Amygdala (tissue), 56 donors: Measurements from ENCODE around the gene MAT1A.

Experiments
- DNase-seq, 56 donors: peaks; one replicate each; lab custom pipeline; 2025; lab: John Stamatoyannopoulos, UW

MAT1A gene

DNA sequence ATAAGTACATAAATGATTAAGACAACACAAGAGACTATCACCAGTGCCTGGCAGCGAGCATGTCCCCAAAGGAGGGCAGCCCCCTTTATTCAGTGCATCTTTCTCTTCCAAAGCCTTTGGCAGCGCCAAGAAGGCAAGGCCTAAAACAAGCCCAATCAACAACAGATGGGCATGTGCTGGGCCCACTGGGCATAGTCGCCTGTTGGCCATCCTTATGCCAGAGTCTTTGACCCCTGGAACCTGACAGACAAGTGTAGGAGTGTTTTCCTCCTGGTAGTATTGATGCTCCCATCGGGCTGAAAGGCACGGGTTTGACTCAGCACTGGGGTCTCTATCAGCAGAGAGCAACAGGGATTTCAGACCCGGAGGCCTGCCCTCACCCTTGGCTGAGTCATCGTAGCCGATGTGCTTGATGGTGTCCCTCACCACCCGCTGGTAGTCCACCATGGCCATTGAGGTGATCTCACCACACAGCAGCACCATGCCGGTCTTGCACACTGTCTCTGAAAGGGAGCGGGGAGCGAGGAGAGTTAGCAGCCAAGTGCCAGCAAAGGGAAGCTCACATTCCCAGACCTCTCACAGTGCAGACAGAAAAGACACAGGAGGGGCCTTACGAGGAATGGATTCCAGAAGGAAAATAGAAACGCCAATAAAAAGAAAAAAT is 5.8 kb downstream of the MAT1A start:
- no peak for DNase-seq

DNA sequence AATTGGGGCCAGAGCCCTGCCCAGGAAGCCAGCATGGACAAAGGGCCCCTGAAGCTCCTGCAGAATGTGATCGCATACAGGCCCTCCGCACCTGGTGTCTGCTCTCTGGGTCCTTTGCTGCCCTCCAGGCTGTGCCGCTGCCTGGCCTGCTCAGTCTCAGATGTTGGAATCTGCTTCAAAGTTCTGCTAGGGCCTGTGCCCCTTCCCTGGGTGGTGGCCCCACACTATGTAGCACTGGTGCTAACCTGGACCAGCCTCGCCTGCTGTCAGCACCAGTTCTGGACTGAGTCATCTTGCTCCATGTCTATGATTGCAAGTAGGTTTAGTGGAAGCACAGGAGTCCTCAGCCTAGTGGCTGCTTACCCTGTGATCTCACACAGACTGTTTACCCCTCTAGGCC is 6.3 kb downstream of the MAT1A start:
- DNase-seq: no peak

DNA sequence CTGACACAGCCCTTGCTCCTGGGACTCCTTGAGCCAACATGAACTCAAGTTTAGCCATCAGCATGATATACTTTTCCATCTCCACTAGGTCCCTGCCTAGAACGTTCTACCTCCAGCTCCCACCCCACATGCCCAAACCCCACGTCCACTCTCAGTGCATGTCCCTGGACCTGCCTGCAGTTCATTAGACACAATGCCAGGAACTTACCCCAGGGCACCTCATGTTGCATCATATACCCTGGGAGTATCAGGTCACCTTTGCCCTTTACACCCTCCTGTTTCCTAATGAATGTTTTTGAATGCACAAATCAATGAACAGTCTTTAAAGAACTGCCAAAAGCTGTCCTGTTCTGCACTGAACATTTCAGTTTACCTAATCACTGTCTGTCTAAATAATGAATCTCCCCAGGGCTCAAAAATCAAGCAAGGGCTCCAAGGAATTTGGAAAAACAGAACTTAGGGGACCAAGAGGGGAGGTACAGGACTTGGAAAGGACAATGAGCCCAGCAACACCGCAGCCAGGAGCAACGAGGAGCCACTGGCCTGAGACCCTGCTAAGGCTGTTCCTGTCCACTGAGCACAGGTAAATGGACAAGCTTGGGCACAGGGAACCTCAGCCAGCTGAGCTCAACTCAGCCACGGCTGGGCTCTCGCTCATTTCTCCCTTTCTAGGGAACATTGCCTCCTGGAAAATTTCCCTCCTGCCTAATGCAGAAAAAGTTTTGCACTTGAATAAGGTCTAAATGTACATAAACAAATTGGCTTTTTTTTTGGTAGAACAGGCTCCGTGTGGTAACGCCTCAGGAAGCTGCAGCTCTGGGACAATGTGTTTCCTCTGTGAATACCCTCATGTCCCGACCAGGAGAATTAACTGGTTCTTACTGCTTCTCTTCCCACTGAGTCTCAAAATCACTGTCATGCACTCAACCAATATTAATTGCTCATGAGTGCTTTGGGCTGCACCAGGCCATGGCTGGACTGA is 7.4 kb downstream of the MAT1A start:
- DNase-seq: no peak

DNA sequence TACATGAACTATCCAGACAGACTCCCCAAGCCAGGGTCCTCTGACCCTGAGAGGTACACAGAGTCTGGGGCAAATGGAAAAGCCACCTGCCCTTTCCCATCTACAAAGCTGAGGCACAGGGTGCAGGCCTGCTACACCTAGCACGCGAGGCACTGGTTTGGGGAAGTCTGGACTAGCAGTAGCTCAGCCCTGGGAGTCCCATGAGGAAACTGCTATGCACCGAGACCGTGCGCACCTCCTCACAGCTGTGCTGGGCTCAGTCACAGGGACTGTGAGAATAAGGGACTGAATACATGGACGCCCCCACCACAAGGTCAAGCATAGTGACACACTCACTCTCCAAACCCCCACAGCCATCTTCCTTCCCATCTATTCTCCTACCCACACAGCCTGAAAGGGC is 8.2 kb downstream of the MAT1A start:
- no peak for DNase-seq

DNA sequence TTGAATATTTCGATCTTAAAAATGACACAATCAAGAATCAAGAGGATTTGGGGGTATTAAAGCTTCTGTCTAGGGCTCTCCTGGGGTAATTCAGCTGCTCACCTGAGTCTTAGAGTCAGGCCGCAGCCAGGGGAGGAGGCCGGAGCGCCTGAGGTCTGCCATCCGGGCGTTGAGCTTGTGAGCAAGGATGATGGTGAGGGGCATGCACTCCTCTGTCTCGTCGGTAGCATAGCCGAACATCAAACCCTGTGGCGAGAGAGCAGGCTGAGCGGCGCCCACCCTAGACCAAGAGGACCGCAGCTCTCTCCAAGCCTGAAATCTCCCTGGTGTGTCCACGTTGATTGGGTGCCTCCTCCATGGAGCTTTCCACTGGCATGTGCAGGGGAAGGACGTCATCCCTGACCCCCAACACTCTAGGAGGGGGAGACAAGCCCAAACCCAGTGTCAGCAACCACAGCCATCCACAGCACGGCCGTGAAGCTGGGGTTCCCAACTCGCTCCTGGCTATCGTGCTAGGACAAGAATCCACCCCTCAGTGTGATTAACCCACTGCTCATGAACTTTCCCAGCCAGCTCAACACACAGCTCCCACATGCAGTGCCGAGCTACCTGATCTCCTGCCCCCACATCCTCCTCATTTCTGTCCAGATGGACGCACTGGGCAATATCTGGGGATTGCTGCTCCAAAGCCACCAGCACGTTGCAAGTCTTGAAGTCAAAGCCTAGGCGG is 9.2 kb downstream of the MAT1A start:
- no peak for DNase-seq

DNA sequence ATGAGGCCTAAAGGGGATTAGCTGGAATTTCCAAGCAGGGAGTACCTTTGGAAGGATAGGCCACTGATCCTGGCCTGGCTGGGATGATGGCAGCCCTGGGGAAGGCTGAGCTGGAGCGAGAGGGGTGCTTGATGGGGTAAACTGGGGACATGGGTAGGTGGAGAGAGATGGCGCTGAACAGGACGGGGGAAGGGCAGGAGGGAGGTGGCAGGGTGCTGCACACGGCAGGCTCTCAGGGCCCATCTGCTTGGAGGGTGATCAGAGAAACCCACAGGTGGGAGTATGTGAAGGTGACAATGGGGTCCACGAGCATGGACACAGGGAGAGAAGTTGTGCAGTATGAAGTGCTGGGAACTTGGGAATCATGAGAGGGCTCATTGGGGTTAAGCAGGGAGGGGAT is 10.3 kb downstream of the MAT1A start:
- no peak for DNase-seq

DNA sequence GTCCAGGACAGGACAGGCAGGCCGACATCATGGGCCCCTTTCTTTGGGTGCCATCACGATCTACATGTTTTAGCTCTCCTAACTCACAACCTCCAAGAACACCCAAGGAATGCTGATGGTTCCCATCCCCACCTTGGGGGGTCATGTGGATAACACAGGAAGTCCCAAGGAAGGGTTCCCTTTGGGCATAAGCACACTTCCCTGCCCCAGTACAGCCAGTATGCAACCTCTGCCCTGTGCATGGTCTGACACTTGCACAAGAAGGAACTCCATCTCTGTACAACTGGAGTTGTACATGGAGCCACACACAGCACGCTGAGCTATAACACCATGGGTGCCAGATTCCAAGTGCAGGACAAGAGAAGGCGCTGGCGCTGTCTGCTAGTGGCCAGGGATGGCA is 11.0 kb downstream of the MAT1A start:
- DNase-seq: no peak

DNA sequence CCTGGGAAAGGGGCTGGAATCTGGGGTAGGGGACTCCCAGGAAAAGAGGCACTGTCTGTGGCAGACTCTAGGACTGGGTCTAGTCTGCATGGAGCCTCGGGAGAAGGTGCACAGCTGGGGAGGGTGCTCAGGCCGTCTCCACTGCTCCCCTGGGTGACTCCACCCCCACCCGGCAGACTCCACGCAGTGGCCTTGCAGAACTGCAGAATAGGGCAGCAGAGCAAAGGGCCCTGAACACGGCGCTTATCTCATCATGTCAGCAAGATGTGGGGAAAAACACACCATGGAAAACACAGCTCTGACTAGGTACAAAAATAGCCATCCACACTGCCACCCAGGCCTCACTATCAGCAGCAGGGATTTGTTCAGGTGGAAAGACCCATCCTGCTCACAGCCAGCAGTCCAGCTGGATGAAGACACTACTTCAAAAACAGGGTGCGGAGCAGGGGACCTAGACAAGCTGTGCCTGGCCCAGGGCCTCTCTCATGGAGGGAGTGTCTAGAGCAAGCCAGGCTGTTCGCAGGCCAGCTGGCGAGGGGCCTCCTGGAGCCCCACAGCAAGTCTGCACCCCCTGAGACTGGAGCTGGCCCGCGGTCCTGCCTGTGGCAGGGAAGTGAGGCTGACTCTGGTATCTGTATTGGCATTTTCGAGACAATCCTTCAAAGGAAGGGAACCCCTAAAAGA is 11.7 kb downstream of the MAT1A start:
- no peak for DNase-seq

DNA sequence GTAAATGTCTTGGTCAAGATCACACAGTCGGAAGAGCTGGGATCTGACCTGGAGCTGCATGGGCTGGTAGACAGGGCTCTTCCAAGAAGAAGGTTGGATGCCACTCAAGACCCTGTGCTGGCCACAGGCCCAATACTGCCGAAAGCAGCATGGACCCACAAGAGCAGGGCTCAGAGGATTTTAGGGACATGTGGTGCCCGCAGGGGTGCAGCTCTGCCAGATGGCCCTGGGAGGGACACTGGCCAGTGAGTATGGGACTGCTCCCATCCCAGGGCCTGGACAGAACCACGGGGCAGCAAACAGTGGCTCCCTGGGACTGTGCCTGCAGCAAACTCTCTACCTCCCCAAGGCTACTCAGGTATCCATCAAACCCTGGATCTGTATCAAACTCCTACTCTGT is 12.4 kb downstream of the MAT1A start:
- DNase-seq: no peak

DNA sequence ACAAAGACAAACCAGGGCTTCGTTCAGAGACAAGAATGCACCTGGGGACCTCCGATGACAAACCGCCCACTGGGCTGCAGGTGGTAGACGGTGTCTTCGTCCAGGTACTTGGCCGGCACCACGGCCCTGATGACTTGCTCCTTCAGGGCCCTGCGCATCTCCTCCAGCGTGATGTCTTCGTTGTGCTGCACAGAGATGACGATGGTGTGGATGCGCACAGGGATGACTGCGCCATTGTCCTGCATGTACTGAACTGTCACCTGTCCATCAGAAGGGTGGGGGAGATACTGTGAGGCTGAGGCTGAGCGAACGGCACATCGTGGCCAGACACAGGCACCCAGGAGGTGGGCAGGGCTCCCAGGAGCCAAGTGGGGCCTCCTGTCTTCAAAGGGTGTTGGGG is 13.1 kb downstream of the MAT1A start:
- DNase-seq: no peak

DNA sequence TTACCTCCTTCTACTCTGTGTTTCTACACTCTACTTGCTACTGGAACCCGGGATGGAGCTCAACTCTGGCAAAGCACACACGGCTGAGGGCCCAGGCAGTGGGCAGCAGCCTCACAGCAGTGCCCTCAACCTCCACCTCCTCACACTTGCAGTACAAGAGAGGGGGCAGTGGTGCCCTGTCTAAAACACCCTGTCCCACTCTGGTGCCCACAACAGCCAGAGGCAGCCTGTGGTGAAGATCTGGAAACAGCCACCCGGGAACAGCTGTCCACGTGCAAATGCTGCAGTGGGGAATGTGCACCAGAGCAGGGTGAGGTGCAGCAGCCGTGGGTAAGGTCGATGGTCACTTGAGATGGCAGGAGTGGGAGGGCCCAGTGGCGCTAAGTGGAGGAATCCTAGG is 13.7 kb downstream of the MAT1A start:
- no peak for DNase-seq

DNA sequence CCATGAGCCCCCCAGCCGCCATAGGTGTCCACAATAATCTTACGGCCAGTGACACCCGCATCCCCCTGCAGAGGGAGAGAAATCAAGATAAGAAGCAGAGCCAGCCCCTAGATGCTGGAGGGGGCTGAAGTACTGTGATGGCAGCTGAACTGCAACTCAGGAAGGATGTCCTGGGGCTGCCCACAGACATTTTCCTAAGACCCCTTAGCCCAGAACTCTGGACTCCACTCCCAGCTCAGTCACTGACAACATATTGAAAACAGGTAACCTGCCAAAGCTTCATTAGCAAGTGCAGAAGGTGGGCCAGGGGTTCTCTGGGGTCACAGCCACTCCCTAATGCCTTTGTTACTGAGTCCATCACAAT is 14.3 kb downstream of the MAT1A start:
- no peak for DNase-seq

DNA sequence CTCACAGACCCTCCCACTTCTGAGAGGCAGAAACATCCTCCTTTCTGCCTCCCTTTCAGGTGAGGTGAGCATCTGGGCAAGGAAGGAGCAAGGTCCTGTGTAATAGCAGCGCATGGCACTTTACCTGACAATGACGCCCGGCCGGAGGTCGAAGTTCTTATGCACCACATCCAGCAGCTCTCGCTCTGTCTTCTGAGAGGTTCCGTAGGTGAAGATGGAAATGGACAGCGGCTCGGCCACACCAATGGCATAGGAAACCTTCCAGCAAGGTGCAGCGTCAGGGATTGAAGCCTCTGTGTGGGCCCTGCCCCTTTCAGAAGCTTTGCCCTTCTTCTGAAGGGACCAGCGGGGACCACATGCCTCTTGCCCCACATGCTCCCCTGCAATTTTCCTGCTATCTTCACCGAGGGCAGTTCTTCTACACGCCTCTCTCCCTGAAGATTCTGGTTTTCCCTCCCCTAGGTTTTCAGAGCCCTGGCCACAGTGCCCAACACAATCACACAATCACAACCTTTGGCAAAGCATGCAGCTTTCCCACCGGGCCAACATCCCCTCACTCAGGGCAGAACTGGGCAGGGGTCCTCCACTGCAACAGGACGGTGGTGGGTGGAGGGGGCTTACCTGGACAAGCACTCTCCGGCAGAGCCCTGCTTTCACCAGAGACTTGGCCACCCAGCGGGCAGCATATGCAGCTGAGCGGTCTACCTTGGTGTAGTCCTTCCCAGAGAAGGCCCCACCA is 14.9 kb downstream of the MAT1A start:
- DNase-seq: no peak

DNA sequence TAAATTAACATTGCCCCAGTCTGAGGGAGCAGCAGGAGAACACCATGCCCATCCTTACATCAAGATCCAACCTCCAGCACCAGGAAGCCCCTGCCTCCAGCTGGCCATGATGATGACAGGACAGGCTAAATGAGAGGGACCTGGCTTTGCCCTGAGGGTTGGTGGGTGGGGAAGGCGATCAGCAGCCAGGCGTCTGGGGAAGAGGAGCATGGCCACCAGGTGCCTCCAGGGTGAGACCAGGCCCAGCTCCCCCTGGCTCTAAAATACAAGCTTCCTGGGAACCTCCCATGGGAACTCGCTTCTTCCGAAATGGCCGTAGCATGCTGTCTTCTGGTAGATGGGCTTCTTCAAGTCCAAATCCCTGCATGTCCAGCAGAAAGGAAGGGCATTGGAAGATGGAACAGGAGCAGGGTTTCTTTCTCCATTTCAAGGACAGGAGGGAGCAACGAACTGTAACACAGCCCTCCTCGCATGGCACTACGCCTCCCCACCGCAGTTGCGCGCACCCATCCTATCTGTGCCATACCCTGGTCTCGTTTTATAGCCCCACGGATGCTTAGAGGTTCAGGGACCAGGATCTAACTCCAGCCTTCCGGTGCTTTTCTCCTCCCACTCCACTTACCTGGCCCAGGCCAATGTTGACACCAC is 15.8 kb downstream of the MAT1A start:
- DNase-seq: no peak

DNA sequence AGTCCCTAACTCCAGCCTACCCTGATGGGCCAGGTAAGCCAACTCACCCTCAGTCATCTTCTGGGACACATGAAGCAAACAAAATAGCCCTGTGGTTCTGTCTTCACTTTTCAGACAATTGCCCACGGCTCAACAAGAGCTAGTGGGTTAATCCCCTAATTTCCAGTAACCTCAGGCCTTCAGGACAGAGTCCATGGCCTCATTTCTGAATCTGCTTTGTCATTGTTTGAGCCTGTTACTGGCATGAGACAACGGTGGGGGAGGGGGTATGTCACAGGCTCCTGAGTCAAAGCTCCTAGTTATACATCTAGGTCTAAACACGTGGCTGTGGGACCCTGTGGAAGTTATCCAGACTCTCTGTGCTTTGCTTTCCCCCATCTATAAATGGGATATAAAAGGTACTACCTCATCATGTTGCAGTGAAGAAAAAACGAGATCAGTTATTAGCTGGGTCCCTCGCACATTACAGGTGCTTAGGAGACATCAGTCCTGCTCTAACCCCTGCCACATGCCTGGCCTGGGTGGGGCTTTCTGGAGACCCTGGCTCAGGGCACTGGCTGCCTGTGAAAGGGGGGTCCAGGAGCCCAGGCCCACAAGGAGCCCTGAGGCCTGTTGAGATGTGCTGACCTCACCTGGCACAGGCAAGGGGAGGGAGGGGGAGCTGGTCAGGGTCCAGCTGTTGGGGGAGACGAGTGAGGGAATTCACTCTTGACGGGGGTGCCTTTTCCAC is 16.5 kb downstream of the MAT1A start:
- no peak for DNase-seq

DNA sequence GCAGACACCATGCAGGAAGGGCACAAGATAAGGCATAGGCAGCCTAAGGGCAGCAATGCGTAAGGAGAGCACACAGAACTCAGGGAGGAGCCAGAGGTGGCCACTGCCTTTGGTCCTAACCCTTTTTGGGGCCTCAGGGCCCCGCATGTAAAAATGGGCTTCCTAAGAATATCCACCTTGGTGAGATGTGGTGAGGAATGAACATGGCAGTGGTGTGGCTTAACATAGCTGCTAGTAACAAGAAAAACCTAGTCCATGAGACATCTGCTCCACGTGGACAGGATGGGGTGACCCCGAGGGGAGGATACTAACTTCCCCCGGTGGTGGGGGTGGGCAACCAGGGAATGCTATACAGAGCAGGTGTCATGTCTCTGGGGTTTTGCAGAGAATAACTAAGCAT is 18.0 kb downstream of the MAT1A start:
- no peak for DNase-seq

DNA sequence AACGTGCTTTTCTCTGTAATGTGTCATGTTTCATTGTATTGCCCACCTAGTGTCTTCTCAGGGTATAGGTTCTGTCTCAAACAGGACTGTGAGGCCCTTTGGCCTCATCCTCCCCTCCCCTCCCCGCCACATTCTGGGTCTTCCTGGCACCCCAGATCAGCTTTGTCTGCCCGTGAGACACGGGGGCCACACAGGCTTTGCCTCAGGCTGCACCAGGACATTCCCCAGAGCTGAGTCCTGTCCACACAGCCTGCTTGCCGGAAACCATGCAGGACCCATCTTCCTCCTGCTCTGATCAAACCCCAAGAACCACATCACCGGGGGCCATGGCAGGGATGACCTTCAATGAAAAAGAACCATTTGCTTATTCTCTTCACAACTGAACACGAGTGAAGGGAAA is 18.6 kb downstream of the MAT1A start:
- DNase-seq: no peak

DNA sequence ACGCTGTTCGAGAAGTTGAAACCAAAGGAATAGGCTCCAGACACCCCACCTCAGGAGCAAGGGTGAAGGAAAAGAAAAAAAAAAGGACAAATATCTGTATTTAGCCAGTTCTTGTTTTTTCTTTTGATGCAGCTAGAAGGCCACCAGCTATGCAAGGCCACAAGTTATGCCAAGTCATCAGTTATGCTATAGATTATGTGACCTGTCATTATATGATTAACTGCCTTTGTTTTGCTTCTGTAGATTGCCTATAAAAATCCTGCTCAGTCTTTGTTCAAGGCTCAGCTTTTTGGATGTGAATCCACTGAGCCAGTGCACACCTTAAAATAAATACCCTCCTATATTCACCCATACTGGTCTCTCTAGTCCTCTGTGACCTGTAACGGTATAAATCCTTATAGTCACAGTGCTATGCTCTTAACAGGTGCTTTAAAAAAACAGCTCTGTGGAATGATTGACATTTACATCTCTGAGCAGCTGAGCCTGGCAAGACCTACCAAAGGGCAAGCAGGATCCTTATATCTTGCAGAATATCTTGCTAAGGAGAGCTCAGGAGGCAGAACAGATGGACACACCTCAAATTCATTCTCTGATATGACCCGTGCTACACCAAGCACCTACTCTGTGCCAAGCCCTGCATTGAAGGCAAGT is 20.4 kb downstream of the MAT1A start:
- no peak for DNase-seq
